H9 (cell line): ENCODE results near the gene QPRT. TPM values are rescaled to one million over a fixed set of nuclear protein-coding genes. Genes with fewer than 3 reads are reported as not detected.

ENCODE experiments used
- DNase-seq: peaks from one replicate; pipeline ENCODE4 v3.0.0-alpha.2; 2017
- H2AFZ ChIP-seq: one replicate; pipeline ENCODE4 v1.6.1; 2013; ENCODE audit warnings: mild to moderate bottlenecking, low read length, control low read depth, moderate library complexity
- H2AK5ac ChIP-seq: 2 replicates; pipeline ENCODE4 v1.6.1; 2013; ENCODE audit warnings: low read length, control low read depth, mixed read lengths; ENCODE audit not compliant: insufficient read length
- H2BK120ac ChIP-seq: one replicate; pipeline ENCODE4 v1.6.1; 2013; ENCODE audit warnings: low read depth, mild to moderate bottlenecking, low read length, control low read depth, inconsistent platforms; ENCODE audit not compliant: poor library complexity, severe bottlenecking
- H2BK12ac ChIP-seq: 2 replicates; pipeline ENCODE4 v1.6.1; 2013; ENCODE audit warnings: low read length, control low read depth, mixed read lengths, low read depth; ENCODE audit not compliant: insufficient read length
- H2BK15ac ChIP-seq: 2 replicates; pipeline ENCODE4 v1.6.1; 2013; ENCODE audit warnings: low read depth, low read length, control low read depth
- H2BK20ac ChIP-seq: one replicate; pipeline ENCODE4 v1.6.1; 2013; ENCODE audit warnings: low read depth, mild to moderate bottlenecking, low read length, control low read depth, inconsistent platforms; ENCODE audit not compliant: poor library complexity, severe bottlenecking
- H2BK5ac ChIP-seq: 2 replicates; pipeline ENCODE4 v1.6.1; 2013; ENCODE audit warnings: low read length, control low read depth, mixed read lengths; ENCODE audit not compliant: insufficient read length
- H3K14ac ChIP-seq: 2 replicates; pipeline ENCODE4 v1.6.1; 2013; ENCODE audit warnings: low read length, control low read depth; ENCODE audit not compliant: insufficient read depth
- H3K18ac ChIP-seq: 2 replicates; pipeline ENCODE4 v1.6.1; 2013; ENCODE audit warnings: low read depth, mild to moderate bottlenecking, mixed read lengths, low read length, control low read depth; ENCODE audit not compliant: insufficient read length
- H3K23ac ChIP-seq: 2 replicates; pipeline ENCODE4 v1.6.1; 2013; ENCODE audit warnings: low read length, control low read depth, mixed read lengths, low read depth; ENCODE audit not compliant: insufficient read length
- H3K23me2 ChIP-seq: 2 replicates; pipeline ENCODE4 v1.6.1; 2013; ENCODE audit warnings: low read depth, mild to moderate bottlenecking, mixed read lengths, low read length, control low read depth; ENCODE audit not compliant: insufficient read length, poor library complexity, severe bottlenecking
- H3K27ac ChIP-seq: 2 replicates; pipeline ENCODE4 v1.5.1; 2013; ENCODE audit warnings: low read length, control low read depth, mixed read lengths, low read depth; ENCODE audit not compliant: insufficient read length
- H3K27me3 ChIP-seq: 2 replicates; pipeline ENCODE4 v1.6.1; 2013; ENCODE audit warnings: low read length, control low read depth, inconsistent platforms; ENCODE audit not compliant: insufficient read depth
- H3K4ac ChIP-seq: 2 replicates; pipeline ENCODE4 v1.6.1; 2013; ENCODE audit warnings: low read depth, mild to moderate bottlenecking, control low read depth, inconsistent platforms, low read length, moderate library complexity
- H3K4me1 ChIP-seq: 2 replicates; pipeline ENCODE4 v1.6.1; 2013; ENCODE audit warnings: low read length, control low read depth, inconsistent platforms; ENCODE audit not compliant: insufficient read depth
- H3K4me2 ChIP-seq: 2 replicates; pipeline ENCODE4 v1.6.1; 2013; ENCODE audit warnings: low read length, control low read depth, mixed read lengths; ENCODE audit not compliant: insufficient read length, insufficient read depth
- H3K56ac ChIP-seq: 2 replicates; pipeline ENCODE4 v1.6.1; 2013; ENCODE audit warnings: low read depth, mild to moderate bottlenecking, mixed read lengths, low read length, control low read depth; ENCODE audit not compliant: insufficient read length
- H3K79me1 ChIP-seq: 2 replicates; pipeline ENCODE4 v1.6.1; 2013; ENCODE audit warnings: low read depth, mild to moderate bottlenecking, moderate library complexity, low read length, control low read depth, inconsistent platforms; ENCODE audit not compliant: insufficient read depth, poor library complexity, severe bottlenecking
- H3K79me2 ChIP-seq: 2 replicates; pipeline ENCODE4 v1.6.1; 2013; ENCODE audit warnings: low read length, control low read depth, inconsistent platforms; ENCODE audit not compliant: insufficient read depth
- H3K9ac ChIP-seq: 2 replicates; pipeline ENCODE4 v1.6.1; 2013; ENCODE audit warnings: low read length, control low read depth, mixed read lengths; ENCODE audit not compliant: insufficient read length; ENCODE audit errors: extremely low read depth
- H3K9me3 ChIP-seq: one replicate; pipeline ENCODE4 v1.6.1; 2013; ENCODE audit warnings: low read depth, low read length, inconsistent platforms; ENCODE audit not compliant: control insufficient read depth
- H3T11ph ChIP-seq: one replicate; pipeline ENCODE4 v1.6.1; 2013; ENCODE audit warnings: mild to moderate bottlenecking, low read length, control low read depth, inconsistent platforms
- H4K20me1 ChIP-seq: one replicate; pipeline ENCODE4 v1.6.1; 2013; ENCODE audit not compliant: control insufficient read depth, insufficient read length, insufficient read depth
- H4K5ac ChIP-seq: 2 replicates; pipeline ENCODE4 v1.6.1; 2013; ENCODE audit warnings: low read depth, mild to moderate bottlenecking, mixed read lengths, low read length, control low read depth; ENCODE audit not compliant: insufficient read length
- H4K8ac ChIP-seq: replicated peaks from 2 replicates; pipeline ENCODE4 v1.6.1; 2013; ENCODE audit warnings: low read length, control low read depth, mixed read lengths, low read depth; ENCODE audit not compliant: insufficient read length
- H4K91ac ChIP-seq: 2 replicates; pipeline ENCODE4 v1.6.1; 2013; ENCODE audit warnings: low read depth, mild to moderate bottlenecking, moderate library complexity, mixed read lengths, low read length, control low read depth; ENCODE audit not compliant: insufficient read length
- H3K27ac Mint-ChIP-seq, 3 experiments: 2 replicates in 2 of 3; 3 replicates in 1 of 3; pipeline ENCODE4 v1.8.0; 2020 to 2021; ENCODE audit warnings: mixed read lengths in 3 of 3, mild to moderate bottlenecking in 1 of 3, moderate library complexity in 1 of 3
- H3K27me3 Mint-ChIP-seq: 2 replicates; pipeline ENCODE4 v1.8.0; 2021; ENCODE audit warnings: low read depth, mild to moderate bottlenecking, moderate library complexity, mixed read lengths
- H3K36me3 Mint-ChIP-seq, 3 experiments: 2 replicates in 2 of 3; 3 replicates in 1 of 3; pipeline ENCODE4 v1.8.0; 2020 to 2021; ENCODE audit warnings: low read depth in 3 of 3, mixed read lengths in 3 of 3; ENCODE audit not compliant: insufficient read depth in 1 of 3
- H3K4me1 Mint-ChIP-seq, 2 experiments: 2 replicates each; pipeline ENCODE4 v1.8.0; 2020; ENCODE audit warnings: mixed read lengths in 2 of 2
- H3K4me3 Mint-ChIP-seq, 2 experiments: 2 replicates in 1 of 2; 3 replicates in 1 of 2; pipeline ENCODE4 v1.8.0; 2020 to 2021; ENCODE audit warnings: mild to moderate bottlenecking in 2 of 2, mixed read lengths in 2 of 2, moderate library complexity in 1 of 2
- H3K9me3 Mint-ChIP-seq, 2 experiments: 2 replicates in 1 of 2; 3 replicates in 1 of 2; pipeline ENCODE4 v1.8.0; 2020; ENCODE audit warnings: mild to moderate bottlenecking in 2 of 2, mixed read lengths in 2 of 2, moderate library complexity in 1 of 2
- WGBS: extraction: QIAGEN DNeasy Blood & Tissue Kit; methylation state at CpG from one replicate; pipeline ENCODE4 v1.1.7; 2013; ENCODE audit warnings: missing lambda C conversion rate, low lambda C conversion rate, mixed read lengths; ENCODE audit not compliant: insufficient read length; ENCODE audit errors: extremely low coverage; 5-methylcytosine and 5-hydroxymethylcytosine counted together
- total RNA-seq: library from RNA; stranded (reverse); gene quantifications from 2 replicates; pipeline ENCODE4 v1.2.1, GENCODE V29; 2021
- TF ChIP-seq, protein P1 (sequence below): fragments of 200-600 bp; sonication (generic); conservative IDR thresholded peaks from 3 replicates; pipeline ENCODE4 v1.8.0; 2021; ENCODE audit warnings: antibody characterized with exemption, mild to moderate bottlenecking

QPRT gene
- total RNA-seq, 1 experiment from 2014 or later: 107 TPM

DNA sequence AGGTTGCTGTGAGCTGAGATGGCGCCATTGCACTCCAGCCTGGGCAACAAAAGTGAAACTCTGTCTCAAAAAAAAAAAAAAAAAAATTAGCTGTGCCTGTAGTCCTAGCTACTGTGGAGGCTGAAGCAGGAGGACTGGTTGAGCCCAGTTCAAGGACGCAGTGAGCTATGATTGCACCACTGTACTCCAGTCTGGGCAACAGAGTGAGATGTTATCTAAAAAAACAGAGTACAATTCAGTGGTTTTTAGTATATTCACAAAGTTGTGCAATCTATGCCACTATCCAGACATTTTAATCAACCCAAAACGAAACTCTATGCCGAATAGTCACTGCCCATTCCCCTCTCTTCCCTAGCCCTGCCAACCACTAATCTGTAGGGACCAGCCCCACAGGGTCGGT lies 41.7 kb downstream of the QPRT start:
- no peak overlapping the region for H2BK5ac ChIP-seq
- H3K27me3 Mint-ChIP-seq: no peaks in the 10 kb centered on the region; the same call in 1 of the 2 replicates
- no peak overlapping the region for H3K14ac ChIP-seq
- H3K23ac ChIP-seq: no peak overlapping the region
- H2BK12ac ChIP-seq: no peak overlapping the region
- no peak overlapping the region for H3T11ph ChIP-seq
- no peaks in the 10 kb centered on the region for H3K27me3 ChIP-seq
- H2AK5ac ChIP-seq: no peak overlapping the region
- no peak overlapping the region for H2AFZ ChIP-seq
- no peak overlapping the region for H3K18ac ChIP-seq
- peaks cover 34 to 38% of the 10 kb centered on the region in 2 experiments for H3K4me1 Mint-ChIP-seq
- DNase-seq: no peak
- H3K9me3 Mint-ChIP-seq: peaks cover 0 to 4% of the 10 kb centered on the region in 2 experiments; a peak in 1 of 5 replicates
- H3K4me2 ChIP-seq: no peak overlapping the region
- H3K79me2 ChIP-seq: peaks cover 11% of the 10 kb centered on the region; the same call in 1 of the 2 replicates
- no peak overlapping the region for H2BK15ac ChIP-seq
- H3K79me1 ChIP-seq: peaks cover 6% of the 10 kb centered on the region
- H3K36me3 Mint-ChIP-seq: peaks cover 36 to 54% (median 40%) of the 10 kb centered on the region in 3 experiments
- H3K27ac Mint-ChIP-seq: peak overlapping the region in 2 of 3 experiments; percentile 82 to 92; a peak in 5 of 7 replicates
- H3K4me1 ChIP-seq: peaks cover 2% of the 10 kb centered on the region; the same call in 1 of the 2 replicates
- H2BK120ac ChIP-seq: no peak overlapping the region
- TF ChIP-seq, protein P1, sequence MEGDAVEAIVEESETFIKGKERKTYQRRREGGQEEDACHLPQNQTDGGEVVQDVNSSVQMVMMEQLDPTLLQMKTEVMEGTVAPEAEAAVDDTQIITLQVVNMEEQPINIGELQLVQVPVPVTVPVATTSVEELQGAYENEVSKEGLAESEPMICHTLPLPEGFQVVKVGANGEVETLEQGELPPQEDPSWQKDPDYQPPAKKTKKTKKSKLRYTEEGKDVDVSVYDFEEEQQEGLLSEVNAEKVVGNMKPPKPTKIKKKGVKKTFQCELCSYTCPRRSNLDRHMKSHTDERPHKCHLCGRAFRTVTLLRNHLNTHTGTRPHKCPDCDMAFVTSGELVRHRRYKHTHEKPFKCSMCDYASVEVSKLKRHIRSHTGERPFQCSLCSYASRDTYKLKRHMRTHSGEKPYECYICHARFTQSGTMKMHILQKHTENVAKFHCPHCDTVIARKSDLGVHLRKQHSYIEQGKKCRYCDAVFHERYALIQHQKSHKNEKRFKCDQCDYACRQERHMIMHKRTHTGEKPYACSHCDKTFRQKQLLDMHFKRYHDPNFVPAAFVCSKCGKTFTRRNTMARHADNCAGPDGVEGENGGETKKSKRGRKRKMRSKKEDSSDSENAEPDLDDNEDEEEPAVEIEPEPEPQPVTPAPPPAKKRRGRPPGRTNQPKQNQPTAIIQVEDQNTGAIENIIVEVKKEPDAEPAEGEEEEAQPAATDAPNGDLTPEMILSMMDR: no peak
- H3K9me3 ChIP-seq: no peaks in the 10 kb centered on the region
- H4K20me1 ChIP-seq: no peaks in the 10 kb centered on the region
- no peak overlapping the region for H3K56ac ChIP-seq
- no peak overlapping the region for H3K4ac ChIP-seq
- no CpG with 5 or more reads among the region's 5 CpGs for WGBS
- H3K27ac ChIP-seq: no peak overlapping the region
- H2BK20ac ChIP-seq: no peak overlapping the region
- H4K8ac ChIP-seq: no peak overlapping the region
- no peak overlapping the region for H3K4me3 Mint-ChIP-seq
- H3K9ac ChIP-seq: no peak overlapping the region
- no peaks in the 10 kb centered on the region for H3K23me2 ChIP-seq
- no peak overlapping the region for H4K91ac ChIP-seq
- H4K5ac ChIP-seq: no peak overlapping the region
